HUDEP-2 (cell line): ENCODE data around the gene TAB2.
"Not testable (repeated sequence)": the region's sequence is repeated elsewhere in the genome, so short reads cannot be mapped to it uniquely, and the experiment has no call there.

Experiments
- DNase-seq, 76 experiments: peaks; one replicate each; lab custom pipeline; 2025; ENCODE audit not compliant: unreplicated experiment in 76 of 76; lab: John Stamatoyannopoulos, UW

Gene TAB2

DNA sequence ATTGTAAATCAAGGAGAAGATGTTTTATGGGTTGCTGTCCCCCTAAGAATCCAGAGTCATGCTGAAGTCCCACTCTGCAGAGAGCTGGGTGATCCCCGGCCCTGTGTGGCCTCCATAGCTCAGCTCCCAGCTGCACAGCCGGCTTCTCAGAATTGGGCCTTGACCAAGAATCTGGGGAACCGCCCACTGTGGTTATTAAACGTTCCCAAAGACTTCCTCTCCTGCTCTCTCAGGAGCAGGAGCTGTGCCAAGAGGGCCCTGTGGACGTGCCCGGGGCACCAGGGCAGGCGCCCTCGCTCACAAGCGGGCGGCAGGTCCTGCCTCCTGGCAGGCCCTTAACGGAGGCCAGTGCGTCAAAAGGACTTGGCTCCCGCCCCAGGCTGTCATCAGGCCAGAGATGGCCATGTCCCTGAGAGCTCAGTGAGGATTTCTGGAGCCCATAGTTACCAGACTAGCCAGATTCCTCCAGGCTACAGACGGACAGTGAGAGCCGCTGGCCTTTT lies 136.9 kb downstream of the TAB2 start:
- DNase-seq, result peak in 17 of 76 experiments; percentile 10 to 51 (median 26)

DNA sequence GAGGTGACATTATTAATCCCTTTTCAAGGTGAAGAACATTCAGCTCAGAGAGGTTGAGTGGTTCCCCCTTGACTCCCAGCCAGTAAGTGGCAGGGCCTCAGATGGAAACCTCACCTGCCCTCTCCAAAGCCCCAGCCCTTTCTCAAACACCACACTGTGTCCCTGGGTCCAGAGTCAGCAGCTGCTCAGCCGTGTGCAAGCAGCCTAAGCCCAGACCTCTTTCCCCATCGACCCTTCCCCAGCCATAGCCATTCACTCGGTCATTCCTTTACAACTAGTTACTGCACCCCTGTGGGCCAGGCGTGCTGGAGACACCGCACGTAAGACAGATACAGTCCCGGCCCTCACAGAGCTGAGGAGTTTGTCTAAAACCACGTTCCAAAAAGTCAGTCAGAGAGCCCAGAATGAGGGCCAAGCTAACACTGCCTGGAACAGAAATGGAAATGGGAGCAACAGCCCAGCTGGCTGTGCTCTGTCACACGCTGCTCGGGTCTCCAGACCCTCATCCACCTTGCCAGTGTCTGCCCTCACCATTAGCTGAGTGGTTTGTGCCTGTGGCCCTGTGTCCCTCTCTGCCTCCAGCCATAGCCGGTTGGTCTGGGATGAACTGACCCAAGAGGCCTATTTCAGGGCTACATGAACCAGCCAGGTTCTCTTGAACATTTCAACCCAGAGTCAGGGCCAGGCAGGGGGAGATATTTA lies 137.7 kb downstream of the TAB2 start:
- no peak for DNase-seq

DNA sequence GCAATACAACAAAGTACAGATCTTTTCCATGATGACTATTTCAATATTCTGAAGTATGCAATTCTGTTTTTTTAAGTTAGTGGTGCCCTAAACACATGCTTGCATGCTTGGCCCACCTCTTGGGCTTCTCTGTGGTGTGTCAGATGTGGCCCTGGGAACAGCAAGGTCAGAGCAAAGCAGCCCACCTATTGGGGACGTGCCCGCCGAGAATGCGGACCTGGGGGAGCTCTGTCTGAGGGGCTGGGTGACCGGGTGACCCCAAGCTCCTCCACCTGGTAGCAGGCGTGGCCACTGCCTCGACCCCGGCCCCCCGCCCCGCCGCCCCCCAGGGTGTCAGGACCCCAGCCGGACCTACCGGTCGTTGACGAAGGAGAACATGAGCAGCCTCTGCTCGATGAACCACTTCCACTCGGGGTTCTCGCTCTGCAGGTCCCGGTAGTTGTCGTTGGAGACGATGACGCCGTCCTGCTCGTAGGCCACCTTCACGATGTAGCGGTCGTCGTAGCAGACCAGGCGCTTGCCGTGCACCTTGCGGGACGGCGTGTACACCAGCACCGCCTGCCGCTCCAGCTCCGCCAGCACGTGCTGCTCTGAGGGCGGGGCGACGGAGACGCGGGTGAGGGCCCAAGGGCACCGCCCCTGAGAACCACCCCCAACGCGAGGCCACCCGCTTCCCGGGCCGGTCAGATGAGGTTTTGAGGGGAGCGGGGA lies 139.0 kb downstream of the TAB2 start:
- DNase-seq, result no peak

DNA sequence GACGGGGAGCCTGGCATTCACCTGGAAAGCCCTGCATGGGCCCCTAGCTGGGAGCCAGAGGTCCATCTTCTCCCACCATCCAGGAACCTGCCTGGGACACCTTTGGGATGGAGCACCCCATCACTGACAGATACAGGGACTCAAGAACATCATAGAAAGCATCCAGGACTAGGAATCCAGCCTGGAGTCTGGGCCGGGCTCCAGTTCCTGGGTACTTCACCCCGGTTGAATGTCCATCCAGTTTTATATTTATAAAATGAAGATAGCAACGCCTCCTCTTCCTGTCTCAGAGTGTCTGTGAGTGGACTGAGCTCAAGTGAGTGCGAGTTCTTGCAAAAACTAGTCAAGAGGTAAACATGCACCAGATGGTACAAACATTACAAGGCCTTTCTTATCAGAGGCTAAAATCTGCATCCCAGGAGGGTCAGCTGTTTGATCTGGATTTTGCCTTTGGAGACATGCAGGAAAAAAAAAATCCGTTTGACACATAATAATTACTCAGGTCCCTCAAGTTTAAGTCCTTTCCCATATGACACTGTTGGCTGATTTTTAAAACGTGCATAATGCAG lies 139.9 kb downstream of the TAB2 start:
- no peak for DNase-seq

DNA sequence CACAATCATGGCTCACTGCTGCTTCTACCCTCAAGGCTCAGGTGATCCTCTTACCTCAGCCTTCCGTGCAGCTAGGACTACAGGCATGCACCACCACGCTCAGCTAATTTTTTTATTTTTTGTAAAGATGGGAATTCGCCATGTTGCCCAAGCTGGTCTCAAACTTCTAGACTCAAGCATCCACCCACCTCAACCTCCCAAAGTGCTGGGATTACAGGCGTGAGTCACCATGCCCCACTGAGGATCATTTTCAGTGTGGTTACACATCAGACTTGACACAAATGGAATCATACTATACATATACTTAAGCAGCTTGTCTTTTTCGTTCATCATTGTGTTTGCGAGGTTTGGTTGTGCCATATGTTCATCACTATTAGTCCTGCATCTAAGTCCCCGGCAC lies 140.7 kb downstream of the TAB2 start:
- DNase-seq, result no peak

DNA sequence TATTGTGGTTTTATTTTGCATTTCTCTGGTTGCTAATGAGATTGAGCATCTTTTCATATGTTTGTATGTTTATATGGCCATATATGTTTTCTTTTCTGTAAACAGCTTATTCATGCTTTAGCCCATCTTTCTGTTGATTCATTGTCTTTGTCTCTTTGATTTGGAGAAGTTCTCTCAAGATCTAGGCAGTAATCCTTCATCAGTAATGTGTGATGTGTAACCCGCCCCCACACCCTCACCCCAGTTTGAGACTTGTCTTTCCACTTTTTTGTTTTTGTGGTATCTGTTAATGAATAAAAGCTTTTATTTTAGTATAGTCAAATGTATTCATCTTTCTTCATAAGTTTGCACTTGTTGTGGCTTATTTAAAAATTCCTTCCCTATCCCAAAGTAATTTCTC lies 141.3 kb downstream of the TAB2 start:
- no peak for DNase-seq

DNA sequence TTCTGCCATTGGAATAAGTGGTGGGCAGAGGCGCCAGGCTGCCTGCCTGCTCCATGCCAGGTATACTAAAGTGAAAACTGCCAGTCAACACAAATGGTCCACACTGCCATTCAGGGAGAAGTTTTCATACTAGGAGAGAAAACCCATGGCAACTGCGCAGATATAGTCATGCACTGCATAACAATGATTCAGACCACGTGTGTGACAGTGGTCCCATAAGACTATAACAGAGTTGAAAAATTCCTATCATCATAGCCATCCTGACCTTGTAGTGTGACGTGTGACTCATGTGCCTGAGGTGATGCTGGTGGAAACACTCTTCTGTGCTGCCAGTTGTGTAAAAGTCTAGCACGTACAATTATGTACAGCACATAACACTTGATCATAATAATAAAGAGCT lies 142.2 kb downstream of the TAB2 start:
- DNase-seq, result no peak

DNA sequence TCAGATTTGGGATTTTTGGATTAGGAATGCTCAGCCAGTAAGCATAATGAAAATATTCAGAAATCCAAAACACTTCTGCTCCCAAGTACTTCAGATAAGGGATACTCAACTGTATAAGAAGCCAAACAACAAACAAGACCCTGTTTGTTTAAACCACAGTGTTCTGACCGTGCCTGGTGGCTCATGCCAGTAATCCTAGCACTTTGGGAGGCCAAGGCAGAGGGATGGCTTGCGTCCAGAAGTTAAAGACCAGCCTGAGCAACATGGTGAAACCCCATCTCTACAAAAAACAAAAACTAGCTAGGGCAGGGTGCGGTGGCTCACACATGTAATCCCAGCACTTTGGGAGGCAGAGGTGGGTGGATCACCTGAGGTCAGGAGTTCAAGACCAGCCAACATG lies 142.7 kb downstream of the TAB2 start:
- DNase-seq, result not testable (repeated sequence)
